Thyroid gland (tissue), 4 donors: ENCODE data around the gene TMEM81. TPM values are rescaled to one million over a fixed set of nuclear protein-coding genes. Genes with fewer than 3 reads are reported as not detected.

Experiments used
- DNase-seq, 2 donors: peaks; one replicate each; pipeline ENCODE4 v3.0.0-alpha.2; 2019
- H3K27ac ChIP-seq, 3 donors: fragments of 200-600 bp; sonication (generic); 1 replicate in 2 of 3; 2 replicates in 1 of 3; pipeline ENCODE4 v1.5.1; 2016 to 2019; ENCODE audit warnings: mild to moderate bottlenecking in 1 of 3, moderate library complexity in 1 of 3
- H3K27me3 ChIP-seq: fragments of 200-600 bp; sonication (generic); one replicate; pipeline ENCODE4 v1.5.1; 2019
- H3K36me3 ChIP-seq, 2 donors: fragments of 200-600 bp; sonication (generic); one replicate each; pipeline ENCODE4 v1.5.1; 2016 to 2019
- H3K4me1 ChIP-seq, 2 donors: fragments of 200-600 bp; sonication (generic); one replicate each; pipeline ENCODE4 v1.5.1; 2017 to 2019
- H3K4me3 ChIP-seq, 3 donors: fragments of 200-600 bp; sonication (generic); replicated peaks in 1 of 3; 1 replicate in 2 of 3; 2 replicates in 1 of 3; pipeline ENCODE4 v1.5.1; 2016; ENCODE audit warnings: mild to moderate bottlenecking in 1 of 3
- H3K9me3 ChIP-seq: fragments of 200-600 bp; sonication (generic); one replicate; pipeline ENCODE4 v1.5.1; 2017
- CTCF ChIP-seq, 6 experiments: fragments of 200-600 bp in 3 of 6; fragments of 450-650 bp in 3 of 6; sonication (generic) in 3 of 6; IDR thresholded peaks; one replicate each; pipeline ENCODE4 v1.5.1; 2016 to 2019; ENCODE audit warnings: antibody characterized with exemption in 6 of 6, mild to moderate bottlenecking in 2 of 6, inconsistent platforms in 1 of 6, moderate library complexity in 1 of 6
- POLR2A ChIP-seq, 2 donors: fragments of 450-650 bp; IDR thresholded peaks; one replicate each; pipeline ENCODE4 v1.6.1; 2017; ENCODE audit warnings: antibody characterized with exemption in 2 of 2, mild to moderate bottlenecking in 2 of 2, moderate library complexity in 1 of 2
- WGBS, 2 donors: methylation state at CpG; one replicate each; pipeline ENCODE4 v1.1.5; 2017; 5-methylcytosine and 5-hydroxymethylcytosine counted together
- intact Hi-C: fragments of 100-400 bp; cut with DNase I; formaldehyde crosslinking; loops from one replicate; pipeline ENCODE4 v1.15.1; 2023
- total RNA-seq, 4 donors: library from RNA; depleted of rRNA; stranded (reverse); fragments of >200 nt; gene quantifications; one replicate each; pipeline ENCODE4 v1.2.3, GENCODE V29; 2016

The TMEM81 gene
- total RNA-seq, 4 donors from 2014 or later: 0.59 to 3.9 (median 1.5) TPM

- H3K4me3 ChIP-seq: no peak overlapping the region
- intact Hi-C loops: no loop called here
- DNase-seq: no peak
- TF ChIP-seq POLR2A (IDR thresholded peaks at IDR 0.05) (no peak), CTCF (IDR thresholded peaks at IDR 0.05) (no peak)
- H3K9me3 ChIP-seq: no peaks in the 10 kb centered on the region
- H3K36me3 ChIP-seq: no peaks in the 10 kb centered on the region
- H3K27ac ChIP-seq: no peak overlapping the region
- H3K27me3 ChIP-seq: no peaks in the 10 kb centered on the region
- WGBS, 2 donors: 91 to 97% methylated on average over 5 of the region's 5 CpGs
- no peaks in the 10 kb centered on the region for H3K4me1 ChIP-seq
These were observed 31.0 kb downstream of the TMEM81 start for GRCh38 chr1:205053296-205053695.

GRCh38 chr1:205052690-205053089, 31.6 kb downstream of the TMEM81 start:
- Histone ChIP-seq H3K36me3 (no peaks in the 10 kb centered on the region), H3K4me1 (no peaks in the 10 kb centered on the region), H3K27ac (no peak overlapping the region), H3K27me3 (no peaks in the 10 kb centered on the region), H3K9me3 (no peaks in the 10 kb centered on the region), H3K4me3 (no peak overlapping the region)
- intact Hi-C loops: no loop called here
- no peak for DNase-seq
- 76 to 82% methylated on average over 11 of the region's 11 CpGs for WGBS, 2 donors
- TF ChIP-seq POLR2A (IDR thresholded peaks at IDR 0.05) (no peak), CTCF (IDR thresholded peaks at IDR 0.05) (no peak)

- H3K4me1 ChIP-seq: no peaks in the 10 kb centered on the region
- no peak overlapping the region for H3K4me3 ChIP-seq
- intact Hi-C loops: no loop called here
- no peaks in the 10 kb centered on the region for H3K9me3 ChIP-seq
- H3K27me3 ChIP-seq: no peaks in the 10 kb centered on the region
- H3K27ac ChIP-seq: no peak overlapping the region
- no peaks in the 10 kb centered on the region for H3K36me3 ChIP-seq
- no peak for DNase-seq
- 68% methylated on average over 6 of the region's 6 CpGs for WGBS, 2 donors
- TF ChIP-seq POLR2A (IDR thresholded peaks at IDR 0.05) (no peak), CTCF (IDR thresholded peaks at IDR 0.05) (no peak)
These were observed 34.8 kb downstream of the TMEM81 start for GRCh38 chr1:205049479-205049878.

- TF ChIP-seq POLR2A (IDR thresholded peaks at IDR 0.05): no peak
- TF ChIP-seq CTCF (IDR thresholded peaks at IDR 0.05): no peak
- Histone ChIP-seq H3K4me3 (no peak overlapping the region), H3K9me3 (no peaks in the 10 kb centered on the region), H3K4me1 (no peaks in the 10 kb centered on the region), H3K27ac (no peak overlapping the region), H3K27me3 (no peaks in the 10 kb centered on the region), H3K36me3 (no peaks in the 10 kb centered on the region)
- 95 to 97% methylated on average over 7 to 9 of the region's 9 CpGs for WGBS, 2 donors
- intact Hi-C loops: no loop called here
- DNase-seq: no peak
These were observed 35.9 kb downstream of the TMEM81 start for GRCh38 chr1:205048382-205048781.

DNA sequence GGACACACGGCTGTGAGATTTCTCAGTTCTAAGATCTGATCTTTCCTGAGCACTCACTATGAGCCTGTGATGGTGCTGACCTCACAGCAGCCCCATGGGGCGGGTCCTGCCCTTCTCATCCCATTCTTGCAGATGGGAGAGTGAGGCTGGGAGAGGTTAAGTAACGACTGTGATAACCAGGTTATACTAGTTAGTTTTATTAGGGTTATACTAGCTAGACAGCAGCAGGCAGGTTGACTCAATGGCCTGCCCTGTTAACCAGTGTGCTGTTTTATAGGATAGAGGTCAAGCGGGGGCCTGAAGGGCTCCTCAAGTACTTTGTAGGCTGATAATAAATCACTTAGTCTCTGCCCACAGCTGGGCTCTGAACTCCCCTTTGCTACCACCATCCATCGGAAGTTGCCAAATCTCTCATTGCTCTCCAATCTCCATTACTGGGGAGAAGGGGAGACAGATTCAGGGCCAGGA, 36.5 kb downstream of the TMEM81 start:
- Histone ChIP-seq H3K4me3 (no peak overlapping the region), H3K9me3 (no peaks in the 10 kb centered on the region), H3K4me1 (no peaks in the 10 kb centered on the region), H3K36me3 (no peaks in the 10 kb centered on the region), H3K27me3 (no peaks in the 10 kb centered on the region), H3K27ac (no peak overlapping the region)
- TF ChIP-seq POLR2A (IDR thresholded peaks at IDR 0.05) (no peak), CTCF (IDR thresholded peaks at IDR 0.05) (no peak)
- 71 to 78% methylated on average over 4 to 5 of the region's 5 CpGs for WGBS, 2 donors
- intact Hi-C loops: no loop called here
- DNase-seq: no peak
